Measurements from ENCODE around the gene LMO3.

LMO3 gene

DNA sequence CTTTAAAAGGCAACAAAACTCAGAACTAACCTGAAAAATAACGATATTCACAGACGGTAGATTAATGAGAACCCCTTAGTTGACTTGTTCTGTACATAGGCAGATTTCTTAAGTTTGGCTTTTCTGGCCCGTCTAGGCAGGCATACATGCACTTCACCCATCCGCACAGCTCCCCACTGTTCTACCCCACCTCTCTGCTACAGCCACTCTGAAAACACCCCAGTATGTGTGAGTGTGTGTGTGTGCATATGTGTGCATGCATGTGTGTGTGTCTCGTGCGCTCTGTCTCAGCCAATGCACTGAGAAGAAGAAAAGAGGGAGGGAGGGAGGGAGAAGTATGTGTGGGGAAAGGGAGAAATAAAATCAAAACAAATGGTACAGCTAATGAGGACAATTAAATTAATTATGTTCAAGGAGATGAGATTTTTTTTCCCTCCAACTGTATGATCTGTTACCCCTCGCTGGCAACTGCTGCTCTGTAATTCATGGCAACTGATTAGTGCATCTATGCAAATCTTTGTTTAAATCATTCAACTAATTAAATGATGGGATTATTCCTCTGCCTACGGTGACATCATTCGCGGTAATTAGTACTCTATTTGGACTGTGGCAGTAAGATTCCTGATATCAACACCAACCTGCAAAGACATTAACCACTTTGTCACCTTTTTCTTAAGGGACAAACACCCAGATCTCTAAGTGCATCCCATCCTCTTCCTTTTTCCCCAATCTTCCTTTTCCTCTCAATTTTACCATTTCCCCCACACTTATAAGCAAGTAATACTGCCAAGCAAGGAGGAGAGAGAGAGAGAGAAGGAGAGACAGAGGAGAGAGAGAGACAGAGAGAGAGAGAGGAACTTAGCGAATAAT, 2.2 kb upstream of the LMO3 start:
- TF ChIP-seq, protein P1, sequence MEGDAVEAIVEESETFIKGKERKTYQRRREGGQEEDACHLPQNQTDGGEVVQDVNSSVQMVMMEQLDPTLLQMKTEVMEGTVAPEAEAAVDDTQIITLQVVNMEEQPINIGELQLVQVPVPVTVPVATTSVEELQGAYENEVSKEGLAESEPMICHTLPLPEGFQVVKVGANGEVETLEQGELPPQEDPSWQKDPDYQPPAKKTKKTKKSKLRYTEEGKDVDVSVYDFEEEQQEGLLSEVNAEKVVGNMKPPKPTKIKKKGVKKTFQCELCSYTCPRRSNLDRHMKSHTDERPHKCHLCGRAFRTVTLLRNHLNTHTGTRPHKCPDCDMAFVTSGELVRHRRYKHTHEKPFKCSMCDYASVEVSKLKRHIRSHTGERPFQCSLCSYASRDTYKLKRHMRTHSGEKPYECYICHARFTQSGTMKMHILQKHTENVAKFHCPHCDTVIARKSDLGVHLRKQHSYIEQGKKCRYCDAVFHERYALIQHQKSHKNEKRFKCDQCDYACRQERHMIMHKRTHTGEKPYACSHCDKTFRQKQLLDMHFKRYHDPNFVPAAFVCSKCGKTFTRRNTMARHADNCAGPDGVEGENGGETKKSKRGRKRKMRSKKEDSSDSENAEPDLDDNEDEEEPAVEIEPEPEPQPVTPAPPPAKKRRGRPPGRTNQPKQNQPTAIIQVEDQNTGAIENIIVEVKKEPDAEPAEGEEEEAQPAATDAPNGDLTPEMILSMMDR (IDR thresholded peaks at IDR 0.05; ENCODE audit: insufficient read depth, low read depth, low read length, missing control alignments): no peak

GRCh38 chr12:16606991-16607390, 1.0 kb upstream of the LMO3 start:
- TF ChIP-seq, protein P1 (IDR thresholded peaks at IDR 0.05; ENCODE audit: insufficient read depth, low read depth, low read length, missing control alignments): no peak
- H3K4me3 ChIP-seq (ENCODE audit: low read depth, low read length): peak overlapping the region; percentile 47
- no peak for DNase-seq (ENCODE audit: low read depth)

More for the DNA sequence above, 2.2 kb upstream of the LMO3 start:
- no peak for DNase-seq (ENCODE audit: low read depth)
- H3K4me3 ChIP-seq (ENCODE audit: low read depth, low read length): no peak overlapping the region

GRCh38 chr12:16606201-16606849, 363 bp upstream of the LMO3 start:
- H3K4me3 ChIP-seq (ENCODE audit: low read depth, low read length): peak overlapping the region; percentile 47
- TF ChIP-seq, protein P1 (IDR thresholded peaks at IDR 0.05; ENCODE audit: insufficient read depth, low read depth, low read length, missing control alignments): no peak
- DNase-seq (ENCODE audit: low read depth): peak; percentile 48

DNA sequence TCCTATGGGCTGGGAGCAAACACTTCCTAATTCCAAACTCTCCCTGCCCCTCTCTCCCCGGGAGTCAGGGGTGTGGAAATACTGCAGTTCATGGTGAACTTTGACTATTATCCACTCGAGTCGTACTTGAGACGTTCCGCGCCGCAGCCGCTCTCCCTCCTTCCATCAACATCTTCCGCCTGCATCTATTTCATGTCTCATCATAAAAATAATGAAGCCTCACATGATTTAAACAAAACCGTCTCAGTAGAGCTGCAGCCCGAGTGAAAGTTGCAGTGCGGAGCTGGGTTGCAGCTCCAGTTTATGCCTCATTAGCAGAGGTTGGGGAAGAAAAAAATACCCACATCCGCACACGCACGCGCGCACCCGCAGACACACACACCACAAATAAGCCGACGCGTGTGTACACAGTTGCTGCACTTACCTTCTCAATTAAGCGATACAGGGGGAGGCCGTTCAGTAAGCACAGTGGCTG, 283 bp downstream of the LMO3 start:
- H3K4me3 ChIP-seq (ENCODE audit: low read depth, low read length): peak overlapping the region; percentile 47
- TF ChIP-seq, protein P1 (IDR thresholded peaks at IDR 0.05; ENCODE audit: insufficient read depth, low read depth, low read length, missing control alignments): no peak

GRCh38 chr12:16604596-16605252, 1.2 kb downstream of the LMO3 start:
- no peak for DNase-seq (ENCODE audit: low read depth)
- TF ChIP-seq, protein P1 (IDR thresholded peaks at IDR 0.05; ENCODE audit: insufficient read depth, low read depth, low read length, missing control alignments): no peak

More for the DNA sequence above, 283 bp downstream of the LMO3 start:
- peak; percentile 18 for DNase-seq (ENCODE audit: low read depth)

DNA sequence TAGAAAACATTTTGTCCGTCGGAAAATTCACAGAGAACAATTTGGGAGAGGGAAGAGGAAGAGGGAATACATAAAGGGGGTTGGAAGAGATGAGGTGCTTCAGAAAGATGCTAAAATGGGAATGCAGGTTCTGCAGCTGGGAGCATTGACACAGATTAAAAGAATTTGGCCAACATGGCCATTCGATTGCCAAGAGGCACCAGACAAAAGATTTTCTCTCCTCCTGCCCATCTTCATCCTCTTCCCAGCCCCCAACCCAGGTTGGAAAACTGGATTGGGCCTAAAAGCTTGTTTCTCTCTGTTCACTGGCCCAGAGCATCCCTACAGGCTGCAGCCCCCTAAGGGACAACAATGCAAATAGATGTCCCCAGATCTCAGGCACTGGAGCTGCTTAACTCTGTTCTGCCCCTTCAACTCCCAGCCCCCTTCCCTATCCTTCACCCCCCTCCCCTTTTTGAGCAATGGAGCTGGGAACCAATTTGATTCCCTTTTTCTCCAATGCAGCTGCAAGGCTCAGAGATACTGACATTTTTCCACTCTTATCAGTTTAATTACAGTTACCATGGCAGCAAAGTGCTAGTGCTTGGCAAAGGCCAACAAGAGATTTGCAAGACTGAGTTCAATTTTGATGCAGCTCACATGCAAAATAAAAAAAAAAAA, 1.9 kb downstream of the LMO3 start:
- TF ChIP-seq, protein P1 (IDR thresholded peaks at IDR 0.05; ENCODE audit: insufficient read depth, low read depth, low read length, missing control alignments): no peak
- no peak for DNase-seq (ENCODE audit: low read depth)

More at GRCh38 chr12:16604596-16605252, 1.2 kb downstream of the LMO3 start:
- H3K4me3 ChIP-seq (ENCODE audit: low read depth, low read length): no peak overlapping the region

More for the DNA sequence above, 1.9 kb downstream of the LMO3 start:
- no peak overlapping the region for H3K4me3 ChIP-seq (ENCODE audit: low read depth, low read length)
